Glomerular visceral epithelial cell (primary cell): ENCODE data around the gene TIRAP.
A peak's percentile ranks its signal among the peaks of the same experiment; 100 is the strongest.
"Not testable (repeated sequence)": the region's sequence is repeated elsewhere in the genome, so short reads cannot be mapped to it uniquely, and the experiment has no call there.

Source experiments
- DNase-seq: peaks from one replicate; pipeline ENCODE4 v3.0.0-alpha.2; 2016; ENCODE audit errors: extremely low spot score

TIRAP gene, protein sequence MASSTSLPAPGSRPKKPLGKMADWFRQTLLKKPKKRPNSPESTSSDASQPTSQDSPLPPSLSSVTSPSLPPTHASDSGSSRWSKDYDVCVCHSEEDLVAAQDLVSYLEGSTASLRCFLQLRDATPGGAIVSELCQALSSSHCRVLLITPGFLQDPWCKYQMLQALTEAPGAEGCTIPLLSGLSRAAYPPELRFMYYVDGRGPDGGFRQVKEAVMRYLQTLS

DNA sequence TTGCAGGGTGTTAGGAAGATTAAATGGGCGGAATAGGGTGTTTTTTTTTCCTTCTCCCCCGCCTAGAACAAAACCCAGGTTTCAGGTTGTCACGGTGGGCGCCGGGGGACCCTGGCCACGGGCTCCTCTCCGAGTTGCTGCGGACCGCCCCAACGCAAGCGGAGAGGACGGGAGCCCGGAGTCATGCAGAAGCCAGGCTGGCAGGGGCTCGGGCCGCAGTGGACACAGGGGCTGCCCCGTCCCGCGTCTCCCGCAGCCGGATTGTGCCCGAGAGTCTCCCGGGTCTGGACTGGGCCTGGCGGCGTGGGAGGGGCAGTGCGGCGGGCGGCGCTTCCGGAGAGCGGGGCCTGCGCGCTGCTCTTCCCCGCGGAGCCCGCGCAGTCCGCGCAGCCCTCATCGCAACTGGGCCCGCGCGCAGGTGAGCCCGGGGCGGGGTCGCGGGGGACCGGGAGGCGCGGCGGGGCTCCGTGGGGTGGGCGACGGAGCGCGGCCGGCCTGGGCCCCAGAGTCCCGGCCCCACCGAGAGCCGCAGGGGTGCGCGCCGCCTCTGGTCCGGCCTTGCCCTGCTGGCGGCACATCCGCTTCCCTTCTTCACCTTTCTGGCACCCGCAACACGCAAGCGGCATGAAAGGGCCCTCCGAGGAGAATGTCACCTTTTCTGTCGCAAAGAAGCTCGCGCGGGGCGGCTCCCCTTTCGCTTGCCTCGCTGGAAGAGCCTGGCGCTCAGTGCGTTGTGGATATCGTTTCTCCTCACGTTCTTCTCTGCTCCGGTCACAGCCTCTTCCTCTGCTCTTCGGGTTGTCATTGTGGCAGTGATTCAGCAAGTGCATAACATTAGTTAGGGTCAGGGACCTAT is at the start of gene TIRAP:
Gene TIRAP, plus strand, starts transcription at position 358 of the 856 bp plus-strand sequence. CDS start 7,802 bp downstream, outside the sequence.
- DNase-seq: peak; percentile 56

DNA sequence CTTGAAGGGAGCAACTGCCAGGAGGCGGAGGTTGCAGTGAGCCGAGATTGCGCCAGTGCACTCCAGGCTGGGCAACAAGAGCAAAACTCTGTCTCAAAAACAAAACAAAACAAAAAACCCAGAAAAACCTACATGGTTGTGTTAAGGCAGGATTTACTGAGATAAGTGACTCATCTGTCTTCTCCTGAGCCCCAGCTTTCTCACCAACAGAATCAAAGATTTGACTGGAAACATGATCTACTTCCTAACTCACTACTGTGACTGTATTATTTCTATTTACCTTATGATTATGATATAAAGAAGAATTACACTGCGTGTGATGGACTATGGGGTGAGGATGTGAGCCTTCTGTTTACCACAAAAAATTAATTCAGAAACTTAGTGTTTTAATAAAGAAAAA is 49.5 kb upstream of the TIRAP start:
- DNase-seq: no peak

DNA sequence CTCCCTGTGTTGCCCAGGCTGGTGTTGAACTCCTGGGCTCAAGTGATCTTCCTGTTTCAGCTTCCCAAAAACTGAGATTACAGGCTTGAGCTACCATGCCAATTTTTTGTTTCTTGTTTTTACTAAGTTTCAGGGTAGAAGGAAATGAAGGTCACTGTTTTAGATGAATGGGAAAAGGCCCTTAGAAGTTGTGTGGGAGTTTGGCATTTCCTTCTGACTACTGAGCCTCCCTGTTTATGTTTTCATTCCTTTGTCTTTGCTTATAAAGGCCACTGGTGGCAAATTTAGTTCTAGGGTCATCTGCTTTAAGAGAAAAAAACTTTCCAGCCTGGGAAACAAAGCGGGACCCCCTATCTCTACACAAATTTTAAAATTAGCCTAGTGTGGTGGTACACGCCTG is 36.3 kb upstream of the TIRAP start:
- DNase-seq: no peak

DNA sequence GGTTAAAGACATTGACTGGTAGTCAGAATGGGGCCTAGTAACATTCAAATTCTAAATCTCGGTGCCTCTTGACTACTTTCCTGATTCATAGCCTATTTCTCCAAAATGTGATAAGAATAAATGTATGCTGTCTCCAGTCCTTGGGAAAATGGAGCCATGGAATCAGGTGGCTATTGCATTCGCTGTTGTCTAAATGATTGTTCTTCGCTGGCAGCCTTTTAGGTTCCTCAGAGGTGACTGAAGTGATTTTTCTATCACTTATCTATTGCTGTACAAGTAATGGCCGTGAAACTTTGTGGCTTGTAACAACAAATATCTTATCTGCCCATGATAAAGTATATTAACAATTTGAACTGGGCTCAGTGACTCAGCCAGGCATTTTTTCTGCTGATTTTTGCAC is 29.6 kb upstream of the TIRAP start:
- DNase-seq: no peak

DNA sequence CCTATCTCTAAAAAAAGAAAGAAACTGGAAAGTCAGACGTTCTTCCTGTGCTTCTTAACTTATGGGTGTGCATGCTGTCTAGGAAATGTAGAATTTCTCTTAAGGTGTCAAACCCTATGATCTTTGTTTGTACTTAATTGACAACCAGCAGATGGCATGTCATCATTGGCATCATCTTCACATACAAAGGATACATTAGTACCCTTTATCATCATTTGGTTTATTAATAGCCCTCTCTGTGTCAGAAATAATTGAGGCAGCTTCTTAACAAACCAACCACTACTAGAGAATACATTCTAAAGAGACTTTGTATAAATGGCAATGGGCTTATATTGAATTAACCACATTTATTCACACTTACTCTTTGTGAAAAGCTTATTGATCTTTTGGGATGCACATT is 28.1 kb upstream of the TIRAP start:
- DNase-seq: no peak

DNA sequence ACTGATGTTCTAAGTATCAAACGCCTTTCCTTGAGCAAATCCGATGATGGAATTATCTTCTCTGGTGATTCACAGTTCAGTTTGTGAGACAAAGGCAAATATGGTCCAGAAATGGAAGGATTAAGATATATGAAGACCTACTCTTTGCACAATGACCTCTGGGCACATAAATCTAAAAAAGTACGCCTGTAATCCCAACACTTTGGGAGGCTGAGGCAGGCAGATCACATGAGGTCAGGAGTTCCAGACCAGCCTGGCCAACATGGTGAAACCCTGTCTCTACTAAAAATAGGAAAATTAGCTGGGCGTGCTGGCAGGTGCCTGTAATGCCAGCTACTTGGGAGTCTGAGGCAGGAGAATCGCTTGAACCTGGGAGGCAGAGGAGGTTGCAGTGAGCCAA is 27.4 kb upstream of the TIRAP start:
- DNase-seq: not testable (repeated sequence)

DNA sequence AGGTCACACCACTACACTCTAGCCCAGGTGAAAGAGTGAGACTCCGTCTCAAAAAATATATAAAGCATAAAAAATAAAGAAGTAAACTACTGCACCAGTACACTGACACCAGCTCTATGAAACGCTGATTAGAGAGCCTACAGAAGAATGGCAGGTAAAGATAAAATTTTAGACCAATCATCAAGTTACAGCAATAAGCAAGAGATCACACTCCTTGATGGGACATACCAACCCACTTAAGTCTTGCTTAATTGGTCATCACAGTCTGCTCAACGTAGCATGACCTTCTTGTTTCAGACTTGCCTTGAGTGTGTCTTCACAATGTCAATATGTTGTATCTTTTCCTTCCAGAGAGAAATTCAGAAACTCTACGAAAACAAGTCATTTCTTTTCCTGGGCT is 26.7 kb upstream of the TIRAP start:
- DNase-seq: no peak

DNA sequence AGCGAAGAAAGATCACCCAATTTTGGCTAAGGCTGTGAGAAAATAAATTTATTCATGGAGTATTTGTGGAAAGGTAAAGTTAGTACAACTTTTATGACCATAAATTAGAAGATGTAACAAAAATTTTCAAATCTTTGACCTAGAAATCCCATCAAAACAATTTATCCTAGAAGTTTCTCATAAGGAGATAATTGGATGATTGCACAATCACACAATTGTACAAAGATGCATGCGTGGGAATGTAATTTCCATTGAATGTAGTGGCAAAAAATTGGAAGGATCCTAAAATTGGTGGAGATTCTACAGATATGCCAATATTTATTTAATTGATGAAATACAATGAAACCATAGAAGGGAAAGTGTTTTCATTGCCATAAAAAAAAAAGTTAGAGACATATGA is 25.7 kb upstream of the TIRAP start:
- no peak for DNase-seq

DNA sequence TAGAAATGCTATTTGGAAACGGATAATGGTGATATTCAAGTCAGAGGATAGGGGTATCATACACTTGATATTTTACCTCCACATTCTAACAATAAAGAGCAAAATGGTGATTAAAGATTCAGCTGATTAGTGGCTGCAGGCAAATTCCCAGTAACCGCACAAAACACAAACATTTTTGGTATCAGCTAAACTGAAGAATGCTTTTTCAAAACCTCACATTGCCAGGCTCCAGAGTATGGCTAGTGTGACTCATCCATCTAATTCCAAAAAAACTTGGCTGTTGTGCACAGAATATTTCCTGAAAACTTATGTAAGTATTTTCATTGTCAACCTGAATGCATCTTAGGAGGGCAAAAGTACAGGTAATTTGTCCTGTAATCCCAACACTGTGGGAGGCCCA is 25.1 kb upstream of the TIRAP start:
- no peak for DNase-seq

DNA sequence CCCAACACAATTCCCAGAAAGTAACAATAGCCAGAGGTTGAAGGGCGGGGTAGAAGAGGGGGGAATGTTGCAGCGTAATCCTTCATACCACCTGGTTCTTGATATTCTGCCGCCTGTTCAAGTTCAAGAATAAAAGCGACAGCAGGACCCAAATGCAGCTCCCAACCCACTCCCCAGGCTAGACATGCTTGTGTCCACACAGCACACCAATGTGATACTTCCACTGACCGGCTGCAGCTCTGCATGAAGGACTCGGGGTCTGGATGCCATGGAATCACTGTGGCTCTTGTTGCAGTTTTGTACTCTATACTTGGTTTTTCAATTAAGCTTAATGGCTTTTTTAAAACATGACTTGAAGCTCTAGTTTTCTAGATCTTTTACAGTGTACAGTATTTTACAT is 20.7 kb upstream of the TIRAP start:
- DNase-seq: no peak

DNA sequence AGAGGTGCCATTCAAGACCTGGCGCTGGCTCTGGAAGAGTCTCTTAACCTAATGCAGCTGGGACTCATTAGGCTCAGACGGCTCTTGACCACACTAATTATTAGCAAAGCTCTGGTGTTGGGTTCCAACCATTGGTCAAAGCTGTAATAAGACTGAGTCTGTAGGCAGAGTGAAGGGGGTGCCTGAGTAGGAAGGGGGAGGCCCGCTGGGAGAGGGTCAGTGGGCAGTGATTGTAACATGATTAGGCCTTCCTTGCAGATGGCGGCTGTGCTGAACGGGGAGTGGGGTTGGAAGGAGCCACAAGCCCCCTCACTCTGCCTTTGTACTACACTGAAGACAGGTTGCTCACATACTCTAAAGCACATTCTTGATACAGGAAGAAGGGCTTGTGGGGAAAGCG is 19.4 kb upstream of the TIRAP start:
- no peak for DNase-seq

DNA sequence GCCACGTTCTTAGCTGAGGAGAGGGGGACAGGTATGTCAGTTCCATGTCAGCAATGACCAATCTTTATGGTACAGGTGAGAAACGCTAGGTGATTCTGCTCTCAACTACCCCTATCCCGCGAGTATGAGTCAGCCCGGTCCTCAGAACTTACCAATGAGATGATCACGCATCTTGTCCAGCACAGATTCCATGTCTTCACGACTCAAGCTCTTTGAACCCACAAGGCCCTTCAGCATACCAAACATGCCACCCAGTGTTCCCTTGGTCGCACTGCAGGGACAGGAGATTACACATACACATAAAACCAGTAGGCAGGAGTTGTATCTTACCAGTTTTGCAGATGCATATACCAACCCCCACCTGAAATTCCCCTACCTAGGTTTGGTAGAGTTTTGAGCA is 17.1 kb upstream of the TIRAP start:
- DNase-seq: peak; percentile 7

DNA sequence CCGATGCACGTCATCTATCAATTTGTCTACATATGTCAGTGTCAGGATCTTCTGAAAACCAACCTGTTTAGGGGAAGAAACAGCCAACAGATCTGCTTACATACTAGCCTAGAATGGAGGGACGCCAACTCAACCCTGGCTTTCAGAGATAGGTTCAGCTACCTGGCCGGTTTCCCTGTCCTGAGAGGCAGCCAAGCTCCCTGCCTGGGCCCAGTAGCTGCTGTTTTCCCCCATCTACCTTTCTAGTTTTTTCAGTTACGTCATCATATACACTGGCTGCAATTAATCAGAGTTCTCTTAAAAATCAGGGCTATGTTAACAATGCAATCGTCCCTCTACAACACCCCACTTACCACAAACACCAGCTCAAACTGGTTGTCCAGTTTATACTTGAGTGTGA is 15.2 kb upstream of the TIRAP start:
- no peak for DNase-seq

DNA sequence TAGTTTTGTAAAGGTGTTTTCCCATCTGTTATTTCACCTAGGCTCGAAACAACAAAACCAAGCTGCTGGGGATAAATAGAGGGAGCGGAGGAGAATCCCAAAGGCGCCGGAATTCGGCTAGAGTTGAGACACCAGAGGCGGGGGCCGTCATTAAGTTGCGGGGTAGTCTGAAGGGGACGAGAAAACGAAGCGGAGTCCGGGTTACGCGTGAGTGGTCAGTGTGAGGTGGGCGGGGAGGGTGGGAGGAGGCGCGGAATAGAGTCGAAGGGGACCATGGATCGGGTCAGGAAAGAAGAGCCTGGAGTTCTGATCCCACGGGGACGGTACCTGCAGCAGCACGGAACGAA is 14.6 kb upstream of the TIRAP start:
- DNase-seq: no peak

DNA sequence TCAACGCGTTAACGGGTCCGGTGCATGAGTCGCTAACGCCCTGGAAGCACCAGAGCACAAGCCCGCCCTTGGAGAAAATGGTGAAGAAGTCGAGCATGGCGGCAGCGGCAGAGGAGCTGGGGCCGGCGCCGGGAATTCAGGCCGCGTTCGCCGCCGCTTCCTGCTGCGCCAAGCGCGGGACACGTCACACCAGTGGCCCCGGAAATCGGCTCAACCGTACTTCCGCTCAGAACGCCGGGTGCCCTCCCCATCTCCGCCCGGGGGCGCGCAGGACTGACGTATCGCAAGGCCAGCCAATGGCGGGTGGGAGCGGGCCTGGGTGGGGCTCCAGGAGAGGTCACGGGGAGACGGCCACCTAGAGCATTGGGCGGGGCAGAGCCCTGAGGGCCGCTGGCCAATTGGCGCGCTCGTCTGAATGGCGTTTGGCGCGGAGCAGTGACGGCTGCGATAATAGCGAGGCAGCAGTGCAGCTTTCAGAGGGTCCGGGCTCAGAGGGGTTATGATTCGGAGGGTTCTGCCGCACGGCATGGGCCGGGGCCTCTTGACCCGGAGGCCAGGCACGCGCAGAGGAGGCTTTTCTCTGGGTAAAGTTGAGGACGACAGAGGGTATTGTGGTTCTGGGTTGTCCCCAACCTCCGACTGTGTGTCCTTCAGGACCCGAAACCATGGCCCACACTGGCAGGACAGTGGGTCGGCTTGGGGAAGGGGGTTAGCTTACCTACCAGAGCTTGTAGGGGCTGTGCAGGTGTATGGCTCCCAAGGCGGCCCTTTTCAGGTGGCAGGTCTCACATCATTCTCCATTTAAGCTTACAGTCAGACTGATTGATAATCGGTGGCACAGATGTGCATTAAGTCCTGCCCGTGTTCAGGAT is 13.9 kb upstream of the TIRAP start, which contains the start of the genes FOXRED1 and SRPRA:
Gene FOXRED1, plus strand, starts transcription at position 447 of the 872 bp plus-strand sequence. Its CDS starts 53 bp downstream, at position 500.
Gene SRPRA, minus strand, starts transcription at position 188 of the 872 bp plus-strand sequence. Its CDS starts 91 bp downstream, at position 97.
- DNase-seq: peak; percentile 99

DNA sequence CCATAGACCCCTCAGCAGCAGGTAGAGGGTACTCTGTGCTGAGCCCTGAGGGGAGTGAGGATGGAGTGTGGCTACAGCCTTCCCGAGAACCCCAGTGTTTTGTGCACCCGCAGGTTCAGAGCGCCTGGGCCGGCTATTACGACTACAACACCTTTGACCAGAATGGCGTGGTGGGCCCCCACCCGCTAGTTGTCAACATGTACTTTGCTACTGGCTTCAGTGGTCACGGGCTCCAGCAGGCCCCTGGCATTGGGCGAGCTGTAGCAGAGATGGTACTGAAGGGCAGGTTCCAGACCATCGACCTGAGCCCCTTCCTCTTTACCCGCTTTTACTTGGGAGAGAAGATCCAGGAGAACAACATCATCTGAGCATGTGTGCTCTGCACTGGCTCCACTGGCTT is 5.6 kb upstream of the TIRAP start:
- DNase-seq: no peak

DNA sequence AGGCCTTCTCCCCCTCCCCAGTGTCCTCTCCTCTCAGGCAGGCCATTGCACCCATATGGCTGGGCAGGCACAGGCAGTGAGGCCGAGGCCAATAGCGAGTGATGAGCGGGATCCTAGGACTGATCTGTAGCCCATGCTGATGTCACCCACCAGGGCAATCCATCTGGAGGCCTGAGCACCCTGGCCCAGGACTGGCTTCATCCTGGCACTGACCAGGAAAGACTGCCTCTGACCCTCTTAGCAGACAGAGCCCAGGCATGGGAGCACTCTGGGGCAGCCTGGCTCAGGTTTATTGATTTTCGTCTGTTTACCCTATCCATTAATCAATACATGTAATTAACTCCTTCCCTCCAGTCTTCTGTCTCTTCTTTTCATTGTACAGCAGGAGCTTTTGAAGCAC is 5.1 kb upstream of the TIRAP start:
- DNase-seq: no peak

DNA sequence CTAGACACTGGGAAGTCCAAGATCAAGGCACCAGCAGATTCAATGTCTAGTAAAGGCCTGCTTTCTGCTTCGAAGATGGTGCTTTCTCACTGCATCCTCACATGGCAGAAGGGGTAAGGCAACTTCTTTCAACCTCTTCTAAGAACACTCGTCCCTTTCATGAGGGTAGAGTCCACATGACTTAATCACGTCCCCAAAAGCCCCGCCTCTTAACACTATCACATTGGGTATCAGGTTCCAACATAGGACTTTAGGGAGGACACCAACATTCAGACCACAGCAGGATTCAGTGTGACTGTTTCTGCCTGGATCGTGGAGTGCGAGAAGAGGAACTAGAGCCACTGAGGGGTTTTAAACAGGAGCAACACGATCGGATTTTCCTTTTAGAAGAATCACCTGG is 3.7 kb upstream of the TIRAP start:
- no peak for DNase-seq

DNA sequence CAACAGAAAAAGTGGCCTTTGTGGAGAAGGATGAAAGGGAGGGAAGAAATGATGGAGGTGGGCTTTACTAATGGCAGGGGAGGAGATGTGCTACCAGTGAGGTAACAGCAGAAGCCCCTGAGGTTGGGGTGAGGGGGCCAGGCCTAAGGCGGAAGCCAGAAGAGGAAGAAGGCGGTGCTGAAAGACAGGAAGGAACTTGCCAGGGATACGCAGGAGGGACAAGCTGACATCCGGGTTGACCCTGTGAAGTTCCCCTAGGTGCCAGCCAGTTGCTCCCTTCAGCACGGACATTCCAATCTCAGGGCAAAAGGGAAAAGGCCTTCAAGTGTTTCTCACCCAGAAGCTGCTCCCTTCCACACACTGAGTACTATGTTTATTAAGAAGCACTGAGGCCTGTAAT is 2.3 kb upstream of the TIRAP start:
- no peak for DNase-seq

DNA sequence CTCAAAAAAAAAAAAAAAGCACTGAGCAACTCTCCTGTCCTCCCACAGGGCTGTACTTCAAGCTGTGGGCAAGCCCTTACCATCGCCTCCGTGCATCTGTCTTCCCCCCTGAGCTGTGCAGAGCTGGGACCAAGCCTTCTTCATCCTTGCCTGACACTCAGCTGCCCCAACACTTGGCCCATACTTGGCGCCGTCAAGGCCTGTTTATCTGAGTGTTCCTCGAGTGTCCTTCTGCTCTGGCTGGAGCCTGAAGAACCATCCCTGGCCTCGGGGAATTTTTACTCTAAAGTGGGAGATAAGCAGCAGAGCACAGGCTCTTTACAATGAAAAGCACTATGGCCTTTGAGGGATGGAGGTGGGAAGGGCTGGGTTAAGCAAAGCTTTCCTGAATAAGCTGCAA is 1.6 kb upstream of the TIRAP start:
- DNase-seq: no peak

DNA sequence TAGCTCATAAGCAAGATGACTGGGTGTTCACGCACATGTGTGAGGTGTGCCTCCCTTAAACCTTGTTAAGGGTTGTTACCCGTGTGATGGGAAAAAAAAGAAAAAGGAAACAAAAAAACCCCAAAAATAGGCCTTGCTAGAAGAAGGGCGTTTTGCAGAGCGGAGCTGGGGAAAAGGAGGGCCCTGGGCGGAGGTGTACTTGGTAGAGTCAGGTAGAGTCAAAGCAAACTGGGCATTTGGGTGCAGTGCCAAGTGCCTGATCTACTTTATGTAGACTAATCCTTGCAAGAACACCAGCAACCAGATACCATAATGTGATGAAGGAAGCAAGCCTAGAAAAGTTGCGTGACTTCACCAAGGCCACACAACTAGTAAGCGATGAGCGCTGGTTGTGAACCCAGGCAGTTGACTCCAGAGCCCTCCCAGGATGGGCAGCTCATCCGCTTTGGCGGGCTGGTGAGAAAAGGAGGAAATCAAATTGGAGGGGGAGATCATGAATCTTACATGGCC is 1.2 kb upstream of the TIRAP start:
- no peak for DNase-seq

DNA sequence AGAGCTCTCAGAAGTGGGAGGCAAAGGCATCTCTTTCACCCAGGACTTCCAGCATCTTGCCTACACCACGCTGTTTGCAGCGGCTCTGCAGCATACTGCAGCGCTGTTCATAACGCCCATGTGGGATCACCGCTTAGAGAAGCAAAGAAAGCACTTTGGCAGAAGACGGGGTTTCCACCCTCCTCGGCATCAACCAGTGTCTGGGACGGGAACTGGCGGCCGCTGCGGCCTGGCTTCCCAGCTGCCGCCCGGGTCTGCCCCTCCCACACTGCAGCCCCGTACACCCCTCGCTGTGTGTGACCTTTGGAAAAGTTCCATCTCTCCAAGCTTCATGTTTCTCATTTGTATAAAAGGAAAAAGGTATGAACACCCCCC is 545 bp upstream of the TIRAP start:
- peak; percentile 25 for DNase-seq
